GM19395 (cell line): ENCODE measurements around the gene ENGASE.
"Not testable (repeated sequence)": the region's sequence is repeated elsewhere in the genome, so short reads cannot be mapped to it uniquely, and the experiment has no call there.

Experiments used
- ATAC-seq: cut with Tn5 transposase; IDR thresholded peaks from one replicate; pipeline ENCODE4 v1.9.1; 2021; ENCODE audit warnings: mild to moderate bottlenecking, moderate library complexity; ENCODE audit not compliant: unreplicated experiment

Gene ENGASE, protein sequence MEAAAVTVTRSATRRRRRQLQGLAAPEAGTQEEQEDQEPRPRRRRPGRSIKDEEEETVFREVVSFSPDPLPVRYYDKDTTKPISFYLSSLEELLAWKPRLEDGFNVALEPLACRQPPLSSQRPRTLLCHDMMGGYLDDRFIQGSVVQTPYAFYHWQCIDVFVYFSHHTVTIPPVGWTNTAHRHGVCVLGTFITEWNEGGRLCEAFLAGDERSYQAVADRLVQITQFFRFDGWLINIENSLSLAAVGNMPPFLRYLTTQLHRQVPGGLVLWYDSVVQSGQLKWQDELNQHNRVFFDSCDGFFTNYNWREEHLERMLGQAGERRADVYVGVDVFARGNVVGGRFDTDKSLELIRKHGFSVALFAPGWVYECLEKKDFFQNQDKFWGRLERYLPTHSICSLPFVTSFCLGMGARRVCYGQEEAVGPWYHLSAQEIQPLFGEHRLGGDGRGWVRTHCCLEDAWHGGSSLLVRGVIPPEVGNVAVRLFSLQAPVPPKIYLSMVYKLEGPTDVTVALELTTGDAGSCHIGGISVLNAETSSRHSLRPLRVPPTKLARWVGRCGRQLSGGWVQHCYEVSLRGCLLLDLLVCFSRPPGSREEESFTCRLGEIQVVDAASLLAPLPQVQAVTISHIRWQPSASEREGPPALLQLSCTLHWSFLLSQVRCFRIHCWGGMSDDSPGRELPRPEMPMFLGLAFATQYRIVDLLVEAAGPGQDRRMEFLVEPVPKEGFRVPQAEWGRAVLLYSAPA

DNA sequence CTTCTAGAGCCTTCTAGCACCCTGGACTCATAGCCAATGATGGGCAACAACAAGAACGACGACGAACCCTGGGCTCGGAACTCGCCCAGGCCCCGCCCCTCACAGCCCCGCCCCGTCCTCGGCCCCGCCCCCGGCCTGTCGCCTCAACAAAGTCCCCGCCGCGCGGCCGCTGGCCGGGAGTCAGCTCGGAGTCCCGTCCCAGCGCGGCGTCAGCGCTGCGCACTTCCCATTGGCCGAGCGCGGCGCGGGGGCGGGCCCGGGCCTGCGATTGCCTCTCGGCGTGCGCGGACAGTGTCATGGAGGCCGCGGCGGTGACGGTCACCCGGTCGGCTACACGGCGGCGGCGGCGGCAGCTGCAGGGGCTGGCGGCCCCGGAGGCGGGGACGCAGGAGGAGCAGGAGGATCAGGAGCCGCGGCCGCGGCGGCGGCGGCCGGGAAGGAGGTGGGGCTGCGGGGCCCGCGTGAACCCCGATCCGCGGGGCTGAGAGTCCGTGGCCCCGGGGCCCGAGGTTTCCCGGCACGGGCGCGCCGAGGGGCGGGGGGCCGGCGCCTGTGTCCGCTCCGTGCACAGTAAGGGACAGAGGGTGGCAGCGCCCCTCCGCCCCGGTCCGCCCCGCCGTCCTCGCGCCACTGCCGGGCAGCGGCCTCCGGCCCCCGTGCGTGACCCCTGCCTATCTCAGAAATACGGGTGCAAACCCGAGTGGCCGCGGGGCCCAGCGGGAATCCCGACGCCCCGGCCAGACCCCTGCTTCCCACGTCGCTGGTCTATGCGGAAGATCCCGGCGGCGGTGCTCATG is at the start of gene ENGASE:
Gene ENGASE, plus strand, starts transcription at position 176 of the 797 bp plus-strand sequence. Its CDS starts 121 bp downstream, at position 297.
- peak; percentile 84 for ATAC-seq

DNA sequence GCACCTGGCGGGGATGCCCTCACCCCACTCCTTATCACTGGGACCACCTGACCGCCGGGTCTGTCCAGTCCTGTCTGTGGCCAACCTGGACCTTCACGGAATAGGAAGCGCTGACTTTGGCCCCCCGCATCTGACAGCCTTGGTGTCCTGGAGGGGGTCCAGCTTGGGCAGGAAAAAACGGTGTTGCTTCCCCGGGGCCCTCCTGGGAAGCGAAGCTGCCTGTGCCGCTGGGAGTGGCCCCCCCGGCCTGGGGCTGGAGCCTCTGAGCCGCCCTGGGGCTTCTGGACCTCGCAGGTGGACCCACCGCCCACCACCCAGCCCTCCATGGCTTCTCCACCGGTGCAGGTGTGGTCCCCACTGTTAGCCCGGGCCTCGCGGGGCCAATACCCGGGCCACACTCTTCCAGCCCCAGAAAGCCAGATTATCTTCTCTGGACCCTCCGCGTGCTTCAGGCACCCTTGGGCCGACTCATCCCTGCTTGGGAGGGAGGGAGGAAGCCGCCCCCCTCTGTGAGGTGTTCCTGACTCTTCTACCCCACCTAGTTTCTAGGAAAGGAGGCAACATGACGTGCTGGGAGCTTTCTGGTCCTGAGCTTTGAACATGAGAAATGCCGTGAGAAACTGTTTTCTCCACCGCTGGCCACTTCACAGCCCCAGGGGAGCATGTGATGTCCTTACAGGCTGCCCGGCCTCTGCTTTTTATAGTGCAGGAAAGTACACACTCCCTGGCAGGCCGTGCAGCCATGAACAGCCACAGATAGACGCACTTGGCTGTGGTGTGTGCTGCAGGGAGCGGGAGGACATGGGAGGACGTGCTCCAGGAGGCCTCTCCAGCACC is 49.5 kb upstream of the ENGASE start:
- no peak for ATAC-seq

DNA sequence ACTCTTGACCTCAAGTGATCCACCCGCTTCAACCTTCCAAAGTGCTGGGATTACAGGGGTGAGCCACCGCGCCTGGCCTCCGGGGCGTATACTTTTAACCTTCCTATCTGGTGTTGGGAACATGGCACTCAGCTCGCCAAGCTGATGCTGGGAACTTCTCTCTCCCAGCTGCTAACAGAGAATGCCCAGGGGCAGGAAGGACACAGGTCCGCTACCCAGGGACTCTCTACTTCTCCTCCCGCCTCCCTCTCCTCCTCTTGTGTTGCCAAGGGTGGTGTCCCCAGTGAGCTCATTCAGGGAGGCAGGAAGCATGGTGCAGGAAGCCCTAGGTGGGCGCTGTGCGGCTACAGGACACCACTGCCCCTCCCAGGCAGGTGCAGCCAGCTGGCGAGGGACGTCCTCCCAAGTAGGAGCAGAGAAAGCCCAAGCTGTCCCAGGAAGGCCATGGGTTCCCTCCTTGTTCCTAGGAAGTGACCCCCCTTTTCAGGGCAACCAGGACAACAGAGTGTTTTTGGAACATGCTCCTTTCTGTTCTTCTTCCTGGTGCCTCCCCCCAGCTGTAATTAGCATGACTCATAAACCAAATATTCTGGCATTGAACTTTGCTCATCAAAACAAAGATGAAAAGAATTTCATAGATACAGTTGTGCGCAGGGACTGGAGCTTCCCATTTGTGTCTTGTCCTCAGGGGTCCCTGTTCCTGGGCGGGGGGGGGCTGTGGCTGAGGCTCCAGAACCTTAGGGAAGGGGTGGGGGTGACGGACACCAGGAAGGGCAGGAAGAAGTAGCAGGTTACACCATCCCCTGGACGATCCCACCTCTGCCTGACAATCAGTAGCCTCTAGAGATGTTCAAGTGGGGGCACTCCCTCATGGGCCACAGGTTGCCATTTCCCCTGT is 48.0 kb upstream of the ENGASE start:
- ATAC-seq: no peak

DNA sequence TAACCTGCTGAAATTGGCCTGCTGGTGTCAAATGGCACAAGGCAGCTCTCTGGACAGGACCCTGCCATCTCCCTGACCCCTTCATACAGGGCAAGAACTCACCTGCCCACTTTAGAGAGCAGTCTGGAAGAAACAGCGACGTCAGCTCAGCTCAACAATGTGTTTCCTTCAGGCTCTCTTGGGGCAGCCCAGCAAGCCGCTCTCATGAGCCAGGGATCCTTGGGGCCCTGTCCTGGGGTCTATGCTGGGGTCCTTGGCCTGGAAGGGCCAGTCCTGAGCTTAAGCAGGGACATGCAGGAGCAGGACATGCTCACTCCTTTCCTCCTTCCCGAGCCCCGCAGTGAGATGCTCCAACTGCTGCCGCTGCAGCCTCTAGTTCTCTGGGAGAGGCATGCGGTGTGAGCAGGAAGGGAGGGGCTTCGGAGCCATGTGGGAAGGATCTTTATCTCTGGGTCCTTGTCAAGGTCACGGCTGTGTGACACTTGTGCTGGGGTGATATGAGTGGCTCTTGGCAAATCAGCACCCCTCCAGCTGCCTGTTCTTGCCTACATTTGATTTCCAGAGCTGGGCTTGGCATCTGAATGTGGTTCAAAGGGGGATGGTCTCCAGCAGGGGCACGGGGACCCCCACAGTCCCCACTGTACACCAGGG is 47.2 kb upstream of the ENGASE start:
- ATAC-seq: no peak

DNA sequence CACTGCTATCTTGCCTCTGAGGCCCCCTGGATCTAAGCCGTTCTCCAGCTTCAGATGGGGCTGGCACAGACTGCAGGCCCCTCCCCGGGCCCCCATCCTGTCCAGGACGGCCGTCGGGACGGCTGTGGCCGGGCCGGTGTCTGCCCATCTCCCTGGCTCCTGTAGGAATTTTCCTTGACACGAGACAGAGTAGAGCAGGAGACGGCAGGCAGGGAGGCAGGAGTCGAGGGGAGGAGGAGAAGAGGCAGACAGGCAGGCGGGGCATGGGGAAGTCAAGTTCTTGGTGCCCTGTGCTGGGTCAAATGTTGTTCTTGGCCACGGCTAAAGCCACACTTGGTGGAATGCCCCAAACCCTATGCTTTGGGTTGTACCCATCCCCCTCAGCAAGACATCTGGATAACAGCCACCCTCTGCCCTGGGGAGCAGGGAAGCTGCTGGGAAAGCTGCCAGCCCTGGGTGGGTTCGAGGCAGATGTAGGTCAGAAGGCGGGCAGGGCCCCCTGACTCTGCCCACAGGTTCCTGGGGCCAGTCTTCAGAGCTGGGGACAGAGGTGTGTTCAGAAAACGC is 46.6 kb upstream of the ENGASE start:
- no peak for ATAC-seq

GRCh38 chr17:79028496-79029326 is 45.9 kb upstream of the ENGASE start:
- no peak for ATAC-seq

- no peak for ATAC-seq
Observed at GRCh38 chr17:79029327-79030009, 45.2 kb upstream of the ENGASE start.

GRCh38 chr17:79030636-79031035 is 44.0 kb upstream of the ENGASE start:
- ATAC-seq: not testable (repeated sequence)

GRCh38 chr17:79031996-79032875 is 42.4 kb upstream of the ENGASE start:
- ATAC-seq: no peak

DNA sequence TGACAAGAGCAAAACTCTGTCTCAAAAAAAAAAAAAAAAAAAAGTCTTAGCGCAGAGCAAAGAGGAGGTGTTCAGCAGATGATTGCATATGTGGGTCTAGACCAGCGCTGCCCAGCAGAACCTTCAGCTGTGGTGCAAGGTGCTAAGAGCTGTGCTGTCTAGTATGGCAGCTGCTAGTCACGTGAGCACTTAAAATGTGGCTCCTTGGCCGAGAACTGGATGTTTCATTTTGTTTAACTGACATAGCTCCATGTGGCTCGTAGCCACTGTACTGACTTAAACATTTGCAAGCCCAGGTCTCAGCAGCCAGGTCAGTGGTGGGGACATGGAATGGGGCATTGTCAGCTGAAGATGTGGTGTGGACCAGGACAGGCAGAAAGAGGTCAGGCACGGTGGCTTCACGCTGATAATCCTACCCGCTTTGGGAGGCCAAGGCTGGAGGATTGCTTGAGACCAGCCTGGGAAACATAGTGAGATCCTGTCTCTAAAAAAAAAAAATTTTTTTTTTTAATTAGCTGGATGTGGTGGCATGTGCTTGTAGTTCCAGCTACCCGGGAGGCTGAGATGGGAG is 41.5 kb upstream of the ENGASE start:
- ATAC-seq: no peak

DNA sequence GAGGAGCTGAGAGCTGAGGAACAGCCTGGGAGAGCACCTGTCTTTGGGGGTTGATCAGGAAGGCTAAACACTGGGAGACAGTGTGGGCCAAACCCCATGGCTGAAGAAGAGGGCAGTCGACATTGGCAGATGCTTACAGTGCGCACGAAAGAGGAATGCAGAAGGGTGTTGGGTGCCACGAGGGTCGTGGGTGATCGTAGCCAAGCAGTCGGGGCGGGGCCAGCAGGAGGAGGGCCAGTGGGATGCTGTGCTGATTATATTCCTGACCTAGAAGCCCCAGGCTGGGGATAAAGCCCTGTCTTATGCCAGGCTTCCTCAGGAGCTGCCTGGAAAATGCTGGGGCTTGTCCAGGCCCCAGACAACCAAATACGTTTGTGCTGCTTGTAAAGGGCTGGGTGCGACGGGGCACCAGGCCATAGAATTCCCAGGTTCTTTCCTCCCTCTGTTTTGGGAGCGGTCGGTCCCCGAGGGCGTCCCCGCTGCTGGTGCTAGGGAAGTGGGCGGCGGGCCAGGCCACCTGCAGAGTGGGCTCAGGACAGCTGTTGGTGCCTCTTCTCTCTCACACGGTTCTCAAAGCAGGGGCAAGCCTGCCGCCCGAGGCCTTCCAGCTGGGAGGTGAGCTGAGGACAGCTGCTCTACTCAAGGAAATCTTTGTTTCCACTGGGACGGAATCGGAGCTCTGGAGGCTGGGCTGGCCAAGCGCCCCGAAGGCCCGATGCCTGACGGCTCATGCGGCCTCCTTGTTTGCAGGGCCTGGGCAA is 40.7 kb upstream of the ENGASE start:
- ATAC-seq: no peak

GRCh38 chr17:79034931-79035485 is 39.6 kb upstream of the ENGASE start:
- no peak for ATAC-seq

DNA sequence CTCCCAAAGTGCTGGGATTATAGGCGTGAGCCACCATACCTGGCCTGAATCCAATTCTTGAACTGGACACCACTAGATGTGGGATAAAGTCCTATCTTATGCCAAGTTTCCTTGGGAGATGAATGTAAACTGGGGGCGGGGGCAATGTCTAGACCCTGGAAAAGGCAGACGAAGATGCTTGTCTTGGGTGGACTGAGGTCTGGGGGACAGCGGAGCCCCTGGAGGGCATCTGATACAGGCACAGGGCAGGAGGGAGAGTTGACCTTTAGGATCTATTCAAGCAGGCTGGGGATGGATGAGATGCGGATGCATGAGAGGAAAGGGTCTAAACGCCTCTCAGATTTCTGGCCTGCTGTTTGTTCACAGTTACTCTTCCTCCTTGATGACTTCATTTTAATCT is 38.9 kb upstream of the ENGASE start:
- ATAC-seq: no peak

DNA sequence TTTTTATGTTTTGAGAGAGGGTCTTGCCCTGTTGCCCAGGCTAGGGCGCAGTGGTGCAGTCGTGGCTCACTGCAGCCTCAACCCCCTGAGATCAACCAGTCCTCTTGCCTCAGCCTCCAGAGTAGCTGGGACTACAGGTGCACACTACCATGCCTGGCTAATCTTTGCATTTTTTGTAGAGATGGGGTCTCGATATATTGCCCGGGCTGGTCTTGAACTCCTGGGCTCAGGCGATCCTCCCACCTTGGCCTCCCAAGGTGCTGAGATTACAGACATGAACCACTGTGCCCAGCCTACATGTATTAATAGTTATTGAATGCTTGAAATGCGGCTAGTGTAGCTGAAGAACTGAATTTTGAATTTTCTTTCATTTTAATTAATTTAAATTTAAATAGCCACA is 38.4 kb upstream of the ENGASE start:
- ATAC-seq: no peak

DNA sequence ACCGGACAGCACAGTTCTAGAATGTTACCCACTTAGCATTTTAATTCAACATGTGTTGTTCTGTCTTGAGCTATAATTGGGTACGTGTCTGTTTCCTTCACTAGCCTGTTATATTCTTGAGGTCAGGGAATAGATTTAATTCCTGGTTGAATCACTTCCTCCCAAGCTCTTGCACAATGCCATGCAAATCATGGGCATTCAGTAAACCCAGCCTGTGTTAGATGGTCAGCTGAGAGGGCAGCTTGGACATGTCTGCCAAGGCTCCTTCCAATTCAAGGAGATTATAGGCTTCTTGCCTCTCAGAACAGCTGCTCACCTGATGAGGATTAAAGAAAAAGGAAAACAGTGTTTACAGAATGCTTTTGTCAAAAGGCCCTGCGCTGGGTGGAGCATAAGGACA is 38.0 kb upstream of the ENGASE start:
- no peak for ATAC-seq
